Fibroblast of peridontal ligament (primary cell): ENCODE measurements around the gene SIRT6.
"Not testable (repeated sequence)": the region's sequence is repeated elsewhere in the genome, so short reads cannot be mapped to it uniquely, and the experiment has no call there.

ENCODE experiments used
- DNase-seq: peaks from one replicate; pipeline ENCODE4 v3.0.0-alpha.2; 2010; ENCODE audit errors: extremely low read depth

Gene SIRT6

GRCh38 chr19:4199699-4200293, 17.4 kb upstream of the SIRT6 start:
- DNase-seq, result no peak

GRCh38 chr19:4198467-4199126, 16.2 kb upstream of the SIRT6 start:
- no peak for DNase-seq

- DNase-seq, result no peak
Measured at GRCh38 chr19:4197625-4198466, 15.5 kb upstream of the SIRT6 start.

GRCh38 chr19:4197228-4197624, 14.9 kb upstream of the SIRT6 start:
- DNase-seq, result no peak

- DNase-seq, result no peak
Measured at GRCh38 chr19:4196587-4197148, 14.3 kb upstream of the SIRT6 start.

GRCh38 chr19:4196009-4196408, 13.6 kb upstream of the SIRT6 start:
- no peak for DNase-seq

- DNase-seq, result no peak
Measured at GRCh38 chr19:4194353-4194752, 12.0 kb upstream of the SIRT6 start.

GRCh38 chr19:4192537-4192936, 10.2 kb upstream of the SIRT6 start:
- not testable (repeated sequence) for DNase-seq

GRCh38 chr19:4189641-4190040, 7.3 kb upstream of the SIRT6 start:
- DNase-seq, result no peak

- DNase-seq, result no peak
Measured at GRCh38 chr19:4187313-4188122, 5.2 kb upstream of the SIRT6 start.

- DNase-seq, result peak; percentile 67
Measured at GRCh38 chr19:4186087-4186993, 4.0 kb upstream of the SIRT6 start.

- no peak for DNase-seq
Measured at GRCh38 chr19:4185413-4186086, 3.2 kb upstream of the SIRT6 start.

- no peak for DNase-seq
Measured at GRCh38 chr19:4184718-4185352, 2.5 kb upstream of the SIRT6 start.

- no peak for DNase-seq
Measured at GRCh38 chr19:4183967-4184717, 1.8 kb upstream of the SIRT6 start.

GRCh38 chr19:4181053-4181508, 1.3 kb downstream of the SIRT6 start:
- no peak for DNase-seq

- DNase-seq, result no peak
Measured at GRCh38 chr19:4178990-4179389, 3.4 kb downstream of the SIRT6 start.

GRCh38 chr19:4177146-4177545, 5.2 kb downstream of the SIRT6 start:
- no peak for DNase-seq

- DNase-seq, result no peak
Measured at GRCh38 chr19:4175669-4175931, 6.8 kb downstream of the SIRT6 start.
